ENCODE data around the gene FNDC3B.
"Not testable (repeated sequence)": the region's sequence is repeated elsewhere in the genome, so short reads cannot be mapped to it uniquely, and the experiment has no call there.

Gene FNDC3B

GRCh38 chr3:172039436-172040077 is at the start of gene FNDC3B:
FNDC3B (plus strand) TSS chr3:172039578; CDS start chr3:172112480, 72,902 bp downstream.
- peak; percentile 94 for DNase-seq

- DNase-seq = not testable (repeated sequence)
Observed at GRCh38 chr3:171990239-171990638, 49.1 kb upstream of the FNDC3B start.

GRCh38 chr3:171991166-171991565 is 48.2 kb upstream of the FNDC3B start:
- no peak for DNase-seq

GRCh38 chr3:171994646-171995428 is 44.5 kb upstream of the FNDC3B start:
- DNase-seq = no peak

GRCh38 chr3:171995486-171995885 is 43.9 kb upstream of the FNDC3B start:
- no peak for DNase-seq

GRCh38 chr3:171996178-171996817 is 43.1 kb upstream of the FNDC3B start:
- DNase-seq = no peak

GRCh38 chr3:171998731-171999130 is 40.6 kb upstream of the FNDC3B start:
- DNase-seq = not testable (repeated sequence)

GRCh38 chr3:172001616-172002015 is 37.8 kb upstream of the FNDC3B start:
- not testable (repeated sequence) for DNase-seq

- DNase-seq = no peak
Observed at GRCh38 chr3:172002512-172003078, 36.8 kb upstream of the FNDC3B start.

GRCh38 chr3:172003146-172003545 is 36.2 kb upstream of the FNDC3B start:
- no peak for DNase-seq

GRCh38 chr3:172007065-172007370 is 32.4 kb upstream of the FNDC3B start:
- no peak for DNase-seq

- no peak for DNase-seq
Observed at GRCh38 chr3:172009803-172010202, 29.6 kb upstream of the FNDC3B start.

GRCh38 chr3:172012775-172013174 is 26.6 kb upstream of the FNDC3B start:
- DNase-seq = no peak

- DNase-seq = no peak
Observed at GRCh38 chr3:172014145-172014544, 25.2 kb upstream of the FNDC3B start.

- DNase-seq = no peak
Observed at GRCh38 chr3:172018364-172018763, 21.0 kb upstream of the FNDC3B start.

- no peak for DNase-seq
Observed at GRCh38 chr3:172020763-172021162, 18.6 kb upstream of the FNDC3B start.

- DNase-seq = no peak
Observed at GRCh38 chr3:172021164-172021563, 18.2 kb upstream of the FNDC3B start.

- no peak for DNase-seq
Observed at GRCh38 chr3:172021859-172022258, 17.5 kb upstream of the FNDC3B start.

- no peak for DNase-seq
Observed at GRCh38 chr3:172023915-172024314, 15.5 kb upstream of the FNDC3B start.

GRCh38 chr3:172024679-172025078 is 14.7 kb upstream of the FNDC3B start:
- DNase-seq = no peak

- no peak for DNase-seq
Observed at GRCh38 chr3:172029425-172030098, 9.8 kb upstream of the FNDC3B start.

- no peak for DNase-seq
Observed at GRCh38 chr3:172030181-172030580, 9.2 kb upstream of the FNDC3B start.

- no peak for DNase-seq
Observed at GRCh38 chr3:172031996-172032395, 7.4 kb upstream of the FNDC3B start.
